Adrenal gland (tissue), 5 donors: ENCODE measurements around the gene ERN1.

ENCODE experiments used
- POLR2A ChIP-seq, 2 donors: fragments of 450-650 bp; IDR thresholded peaks; one replicate each; pipeline ENCODE4 v1.6.1; 2017; ENCODE audit warnings: antibody characterized with exemption in 2 of 2, mild to moderate bottlenecking in 2 of 2, moderate library complexity in 1 of 2
- TF ChIP-seq, protein P1 (sequence below), 6 experiments: fragments of 450-650 bp in 4 of 6; fragments of 200-600 bp in 2 of 6; sonication (generic) in 1 of 6; IDR thresholded peaks; 1 replicate in 5 of 6; 2 replicates in 1 of 6; pipeline versions ENCODE4 v1.5.1 to v1.8.0; 2016 to 2021; ENCODE audit warnings: antibody characterized with exemption in 6 of 6, mild to moderate bottlenecking in 2 of 6, moderate library complexity in 1 of 6
- donor health status: DM: no; HTN: no; CAD: no.

DNA sequence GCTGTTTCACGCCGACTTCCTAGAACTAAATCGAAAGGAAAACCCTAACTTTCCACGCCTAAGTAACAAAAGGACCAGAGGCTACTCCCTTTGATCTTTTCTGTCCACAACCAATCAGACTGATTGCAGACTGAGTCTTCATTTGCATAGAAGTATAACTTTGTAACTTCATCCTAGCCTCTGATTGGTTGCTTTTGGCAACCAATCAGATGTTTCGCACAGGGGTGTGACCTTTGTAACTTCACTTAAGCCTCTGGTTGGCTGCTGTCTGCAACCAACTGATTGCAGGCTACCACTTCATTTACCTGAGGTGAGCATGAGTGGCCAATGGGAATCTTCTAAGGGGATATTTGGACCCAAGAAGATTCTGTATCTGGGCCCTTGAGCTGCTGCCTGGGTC is 92.1 kb downstream of the ERN1 start:
- TF ChIP-seq, protein P1, sequence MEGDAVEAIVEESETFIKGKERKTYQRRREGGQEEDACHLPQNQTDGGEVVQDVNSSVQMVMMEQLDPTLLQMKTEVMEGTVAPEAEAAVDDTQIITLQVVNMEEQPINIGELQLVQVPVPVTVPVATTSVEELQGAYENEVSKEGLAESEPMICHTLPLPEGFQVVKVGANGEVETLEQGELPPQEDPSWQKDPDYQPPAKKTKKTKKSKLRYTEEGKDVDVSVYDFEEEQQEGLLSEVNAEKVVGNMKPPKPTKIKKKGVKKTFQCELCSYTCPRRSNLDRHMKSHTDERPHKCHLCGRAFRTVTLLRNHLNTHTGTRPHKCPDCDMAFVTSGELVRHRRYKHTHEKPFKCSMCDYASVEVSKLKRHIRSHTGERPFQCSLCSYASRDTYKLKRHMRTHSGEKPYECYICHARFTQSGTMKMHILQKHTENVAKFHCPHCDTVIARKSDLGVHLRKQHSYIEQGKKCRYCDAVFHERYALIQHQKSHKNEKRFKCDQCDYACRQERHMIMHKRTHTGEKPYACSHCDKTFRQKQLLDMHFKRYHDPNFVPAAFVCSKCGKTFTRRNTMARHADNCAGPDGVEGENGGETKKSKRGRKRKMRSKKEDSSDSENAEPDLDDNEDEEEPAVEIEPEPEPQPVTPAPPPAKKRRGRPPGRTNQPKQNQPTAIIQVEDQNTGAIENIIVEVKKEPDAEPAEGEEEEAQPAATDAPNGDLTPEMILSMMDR (IDR thresholded peaks at IDR 0.05) = no peak
- TF ChIP-seq POLR2A (IDR thresholded peaks at IDR 0.05) = no peak
